Osteocyte (in vitro differentiated cells): ENCODE measurements around the gene MEGF11. TPM values are rescaled to one million over a fixed set of nuclear protein-coding genes. Genes with fewer than 3 reads are reported as not detected.

Source experiments
- DNase-seq: peaks from one replicate; pipeline ENCODE4 v3.0.0; 2021; ENCODE audit warnings: mixed read lengths; ENCODE audit not compliant: unreplicated experiment; ENCODE audit errors: extremely low spot score
- H3K27ac Mint-ChIP-seq: one replicate; pipeline ENCODE4 v1.8.0; 2021; ENCODE audit warnings: mild to moderate bottlenecking, mixed read lengths; ENCODE audit not compliant: unreplicated experiment
- H3K27me3 Mint-ChIP-seq: one replicate; pipeline ENCODE4 v1.8.0; 2021; ENCODE audit warnings: mixed read lengths; ENCODE audit not compliant: unreplicated experiment
- H3K36me3 Mint-ChIP-seq: one replicate; pipeline ENCODE4 v1.8.0; 2021; ENCODE audit warnings: mixed read lengths; ENCODE audit not compliant: unreplicated experiment
- H3K4me1 Mint-ChIP-seq: one replicate; pipeline ENCODE4 v1.8.0; 2021; ENCODE audit warnings: mixed read lengths; ENCODE audit not compliant: unreplicated experiment
- H3K4me3 Mint-ChIP-seq: one replicate; pipeline ENCODE4 v1.8.0; 2021; ENCODE audit warnings: mild to moderate bottlenecking, moderate library complexity, mixed read lengths; ENCODE audit not compliant: unreplicated experiment
- H3K9me3 Mint-ChIP-seq: one replicate; pipeline ENCODE4 v1.8.0; 2021; ENCODE audit warnings: mixed read lengths; ENCODE audit not compliant: unreplicated experiment
- total RNA-seq: library from RNA; stranded (reverse); gene quantifications from 2 replicates; pipeline ENCODE4 v1.2.1, GENCODE V29; 2021
- TF ChIP-seq, protein P1 (sequence below): fragments of 200-600 bp; sonication (generic); IDR thresholded peaks from 2 replicates; pipeline ENCODE4 v1.5.0; 2021; ENCODE audit warnings: antibody characterized with exemption, mild to moderate bottlenecking, moderate library complexity

Gene MEGF11
- total RNA-seq, 1 donor from 2014 or later, result not detected

- no peak overlapping the region for H3K4me3 Mint-ChIP-seq
- TF ChIP-seq, protein P1, sequence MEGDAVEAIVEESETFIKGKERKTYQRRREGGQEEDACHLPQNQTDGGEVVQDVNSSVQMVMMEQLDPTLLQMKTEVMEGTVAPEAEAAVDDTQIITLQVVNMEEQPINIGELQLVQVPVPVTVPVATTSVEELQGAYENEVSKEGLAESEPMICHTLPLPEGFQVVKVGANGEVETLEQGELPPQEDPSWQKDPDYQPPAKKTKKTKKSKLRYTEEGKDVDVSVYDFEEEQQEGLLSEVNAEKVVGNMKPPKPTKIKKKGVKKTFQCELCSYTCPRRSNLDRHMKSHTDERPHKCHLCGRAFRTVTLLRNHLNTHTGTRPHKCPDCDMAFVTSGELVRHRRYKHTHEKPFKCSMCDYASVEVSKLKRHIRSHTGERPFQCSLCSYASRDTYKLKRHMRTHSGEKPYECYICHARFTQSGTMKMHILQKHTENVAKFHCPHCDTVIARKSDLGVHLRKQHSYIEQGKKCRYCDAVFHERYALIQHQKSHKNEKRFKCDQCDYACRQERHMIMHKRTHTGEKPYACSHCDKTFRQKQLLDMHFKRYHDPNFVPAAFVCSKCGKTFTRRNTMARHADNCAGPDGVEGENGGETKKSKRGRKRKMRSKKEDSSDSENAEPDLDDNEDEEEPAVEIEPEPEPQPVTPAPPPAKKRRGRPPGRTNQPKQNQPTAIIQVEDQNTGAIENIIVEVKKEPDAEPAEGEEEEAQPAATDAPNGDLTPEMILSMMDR, result no peak
- peaks cover 6% of the 10 kb centered on the region for H3K4me1 Mint-ChIP-seq
- H3K9me3 Mint-ChIP-seq, result no peaks in the 10 kb centered on the region
- no peak for DNase-seq
- H3K27ac Mint-ChIP-seq, result no peak overlapping the region
- no peaks in the 10 kb centered on the region for H3K27me3 Mint-ChIP-seq
- H3K36me3 Mint-ChIP-seq, result peaks cover 6% of the 10 kb centered on the region
These were observed 333.4 kb downstream of the MEGF11 start for GRCh38 chr15:65920121-65920520.

DNA sequence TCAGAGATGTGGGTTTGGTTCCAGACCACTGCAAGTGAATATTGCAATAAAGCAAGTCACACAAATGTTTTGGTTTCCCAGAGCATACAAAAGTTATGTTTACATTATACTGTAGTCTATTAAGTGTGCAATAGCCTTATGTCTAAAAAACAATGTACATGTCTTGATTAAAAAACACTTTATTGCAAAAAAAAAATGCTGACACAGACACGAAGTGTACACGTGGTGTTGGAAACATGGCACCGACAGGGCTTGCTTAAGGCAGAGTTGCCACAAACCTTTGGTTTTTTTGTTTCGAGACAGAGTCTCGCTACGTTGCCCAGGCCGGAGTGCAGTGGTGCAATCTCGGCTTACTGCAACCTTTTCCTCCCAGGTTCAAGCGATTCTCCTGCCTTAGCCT lies 334.2 kb downstream of the MEGF11 start:
- Mint-ChIP-seq H3K36me3 (peaks cover 6% of the 10 kb centered on the region), H3K4me3 (no peak overlapping the region), H3K27me3 (no peaks in the 10 kb centered on the region), H3K9me3 (no peaks in the 10 kb centered on the region), H3K27ac (no peak overlapping the region), H3K4me1 (peaks cover 6% of the 10 kb centered on the region)
- TF ChIP-seq, protein P1, result no peak
- no peak for DNase-seq

- H3K4me3 Mint-ChIP-seq, result no peak overlapping the region
- H3K27me3 Mint-ChIP-seq, result no peaks in the 10 kb centered on the region
- DNase-seq, result no peak
- TF ChIP-seq, protein P1, result no peak
- peaks cover 6% of the 10 kb centered on the region for H3K4me1 Mint-ChIP-seq
- H3K36me3 Mint-ChIP-seq, result peaks cover 6% of the 10 kb centered on the region
- no peaks in the 10 kb centered on the region for H3K9me3 Mint-ChIP-seq
- H3K27ac Mint-ChIP-seq, result no peak overlapping the region
These were observed 334.6 kb downstream of the MEGF11 start for GRCh38 chr15:65918945-65919344.

- no peak overlapping the region for H3K27ac Mint-ChIP-seq
- H3K27me3 Mint-ChIP-seq, result no peaks in the 10 kb centered on the region
- TF ChIP-seq, protein P1, result no peak
These were observed 335.1 kb downstream of the MEGF11 start for GRCh38 chr15:65918357-65918920.

DNA sequence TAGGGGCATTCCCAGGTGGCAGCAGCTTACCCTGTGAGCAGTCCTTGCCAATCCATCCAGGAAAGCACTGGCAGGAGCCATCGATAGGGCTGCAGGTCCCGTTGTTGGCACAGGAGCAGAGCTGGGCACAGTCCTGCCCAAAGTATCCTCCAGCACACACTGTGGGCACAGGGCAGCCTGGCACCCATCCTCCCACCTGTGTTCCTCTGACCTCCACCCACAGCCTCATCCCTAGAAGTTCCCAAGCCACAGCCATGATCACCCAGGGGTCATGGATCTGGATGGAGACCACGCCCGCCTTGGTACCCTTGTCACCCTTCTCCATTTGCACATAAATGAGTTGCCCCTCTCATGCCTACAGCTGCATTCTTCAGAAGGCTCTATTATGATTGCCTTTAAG lies 335.6 kb downstream of the MEGF11 start:
- Mint-ChIP-seq H3K27ac (no peak overlapping the region), H3K4me1 (peaks cover 6% of the 10 kb centered on the region), H3K9me3 (no peaks in the 10 kb centered on the region), H3K4me3 (no peak overlapping the region), H3K36me3 (peaks cover 6% of the 10 kb centered on the region), H3K27me3 (no peaks in the 10 kb centered on the region)
- TF ChIP-seq, protein P1, result no peak
- no peak for DNase-seq

More at GRCh38 chr15:65918357-65918920, 335.1 kb downstream of the MEGF11 start:
- H3K36me3 Mint-ChIP-seq, result peaks cover 6% of the 10 kb centered on the region
- H3K4me1 Mint-ChIP-seq, result peaks cover 6% of the 10 kb centered on the region
- no peaks in the 10 kb centered on the region for H3K9me3 Mint-ChIP-seq
- no peak for DNase-seq
- no peak overlapping the region for H3K4me3 Mint-ChIP-seq
